Neural crest cell (in vitro differentiated cells): ENCODE data around the gene PEAK1. TPM values are rescaled to one million over a fixed set of nuclear protein-coding genes. Genes with fewer than 3 reads are reported as not detected.

ENCODE experiments used
- DNase-seq: peaks from one replicate; pipeline ENCODE4 v3.0.0; 2021; ENCODE audit warnings: low read depth, mixed read lengths, low spot score
- H3K27ac Mint-ChIP-seq: one replicate; pipeline ENCODE4 v1.8.0; 2021; ENCODE audit warnings: mild to moderate bottlenecking, mixed read lengths; ENCODE audit not compliant: unreplicated experiment
- H3K27me3 Mint-ChIP-seq: 2 replicates; pipeline ENCODE4 v1.8.0; 2021; ENCODE audit warnings: low read depth, mild to moderate bottlenecking, mixed read lengths
- H3K36me3 Mint-ChIP-seq: 2 replicates; pipeline ENCODE4 v1.8.0; 2021; ENCODE audit warnings: low read depth, mild to moderate bottlenecking, mixed read lengths
- H3K4me1 Mint-ChIP-seq: 2 replicates; pipeline ENCODE4 v1.8.0; 2021; ENCODE audit warnings: mixed read lengths
- H3K4me3 Mint-ChIP-seq: one replicate; pipeline ENCODE4 v1.8.0; 2021; ENCODE audit warnings: mild to moderate bottlenecking, mixed read lengths
- H3K9me3 Mint-ChIP-seq: 2 replicates; pipeline ENCODE4 v1.8.0; 2021; ENCODE audit warnings: mixed read lengths
- total RNA-seq: library from RNA; stranded (reverse); gene quantifications from 2 replicates; pipeline ENCODE4 v1.2.1, GENCODE V29; 2021
- TF ChIP-seq, protein P1 (sequence below): fragments of 200-600 bp; sonication (generic); conservative IDR thresholded peaks from 2 replicates; pipeline ENCODE4 v1.5.0; 2021; ENCODE audit warnings: antibody characterized with exemption, mild to moderate bottlenecking

The PEAK1 gene
- total RNA-seq, 1 donor from 2014 or later = 26.0 TPM

DNA sequence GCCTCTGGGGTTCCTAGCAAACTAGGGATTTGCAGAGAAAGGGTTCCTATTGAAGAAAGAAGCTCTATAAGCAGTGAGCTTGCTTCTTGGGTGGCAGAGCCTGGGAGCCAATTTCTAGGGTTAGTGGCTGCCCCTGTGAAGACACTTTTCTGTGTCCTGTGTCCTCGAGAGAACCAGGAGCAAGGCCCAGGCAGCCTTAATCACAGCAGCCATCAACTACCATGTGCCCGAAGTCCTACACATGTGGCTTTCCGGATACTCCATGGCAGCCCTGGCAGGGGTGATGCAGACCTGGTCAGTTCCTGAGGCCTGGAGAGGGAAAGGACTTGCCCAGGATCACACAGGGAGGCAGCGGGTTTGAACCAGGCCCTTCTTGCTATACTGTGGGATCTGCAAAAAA is 321.3 kb downstream of the PEAK1 start:
- DNase-seq = no peak
- no peak overlapping the region for H3K27ac Mint-ChIP-seq
- TF ChIP-seq, protein P1, sequence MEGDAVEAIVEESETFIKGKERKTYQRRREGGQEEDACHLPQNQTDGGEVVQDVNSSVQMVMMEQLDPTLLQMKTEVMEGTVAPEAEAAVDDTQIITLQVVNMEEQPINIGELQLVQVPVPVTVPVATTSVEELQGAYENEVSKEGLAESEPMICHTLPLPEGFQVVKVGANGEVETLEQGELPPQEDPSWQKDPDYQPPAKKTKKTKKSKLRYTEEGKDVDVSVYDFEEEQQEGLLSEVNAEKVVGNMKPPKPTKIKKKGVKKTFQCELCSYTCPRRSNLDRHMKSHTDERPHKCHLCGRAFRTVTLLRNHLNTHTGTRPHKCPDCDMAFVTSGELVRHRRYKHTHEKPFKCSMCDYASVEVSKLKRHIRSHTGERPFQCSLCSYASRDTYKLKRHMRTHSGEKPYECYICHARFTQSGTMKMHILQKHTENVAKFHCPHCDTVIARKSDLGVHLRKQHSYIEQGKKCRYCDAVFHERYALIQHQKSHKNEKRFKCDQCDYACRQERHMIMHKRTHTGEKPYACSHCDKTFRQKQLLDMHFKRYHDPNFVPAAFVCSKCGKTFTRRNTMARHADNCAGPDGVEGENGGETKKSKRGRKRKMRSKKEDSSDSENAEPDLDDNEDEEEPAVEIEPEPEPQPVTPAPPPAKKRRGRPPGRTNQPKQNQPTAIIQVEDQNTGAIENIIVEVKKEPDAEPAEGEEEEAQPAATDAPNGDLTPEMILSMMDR = no peak
- H3K36me3 Mint-ChIP-seq = no peaks in the 10 kb centered on the region
- no peaks in the 10 kb centered on the region for H3K27me3 Mint-ChIP-seq
- peaks cover 13% of the 10 kb centered on the region for H3K4me1 Mint-ChIP-seq
- no peak overlapping the region for H3K4me3 Mint-ChIP-seq
- H3K9me3 Mint-ChIP-seq = no peaks in the 10 kb centered on the region

DNA sequence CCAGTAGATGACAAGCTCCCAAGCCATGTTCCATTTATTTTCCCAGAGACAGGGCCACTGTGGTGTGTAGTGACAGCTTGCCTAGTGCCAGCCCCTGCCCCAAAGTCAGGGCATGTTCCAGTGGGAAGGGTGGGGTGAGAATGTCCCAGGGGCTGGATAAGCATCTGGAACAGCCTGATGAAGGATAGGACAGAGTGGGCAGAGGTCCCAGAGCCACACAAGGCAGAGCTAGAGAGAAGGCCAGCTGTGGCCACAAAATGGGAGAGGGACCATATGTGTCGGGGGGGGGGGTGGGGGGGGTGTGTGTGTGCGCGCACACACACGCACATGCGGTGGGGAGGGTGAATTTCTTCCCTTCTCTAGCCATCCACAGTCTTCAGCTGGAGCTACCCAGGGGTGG is 322.0 kb downstream of the PEAK1 start:
- Mint-ChIP-seq H3K36me3 (no peaks in the 10 kb centered on the region), H3K9me3 (no peaks in the 10 kb centered on the region), H3K27me3 (no peaks in the 10 kb centered on the region), H3K4me1 (peaks cover 13% of the 10 kb centered on the region), H3K4me3 (no peak overlapping the region), H3K27ac (no peak overlapping the region)
- TF ChIP-seq, protein P1 = no peak
- DNase-seq = no peak

DNA sequence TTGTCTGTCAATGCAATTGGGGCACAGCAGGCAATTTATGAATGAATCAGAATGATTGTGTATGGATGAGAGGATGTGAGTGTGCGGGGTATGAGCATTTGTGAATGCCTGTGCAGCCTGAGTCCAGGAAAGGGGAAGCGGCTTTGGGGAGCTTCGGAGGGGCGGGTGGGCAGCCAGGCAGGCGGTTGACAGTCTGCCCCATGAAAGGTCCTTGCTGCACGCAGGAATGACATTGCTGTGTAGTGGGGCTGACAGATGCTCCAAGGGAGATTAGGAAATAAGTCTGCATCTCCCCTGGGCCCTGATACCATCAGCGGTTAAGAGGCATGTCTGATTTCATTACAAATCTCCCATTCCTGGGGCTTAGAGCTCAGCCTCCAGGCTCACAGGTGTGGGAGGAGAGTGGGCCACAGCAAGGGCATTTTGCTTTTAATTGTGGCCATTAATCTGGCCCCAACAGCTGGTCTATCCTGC is 322.6 kb downstream of the PEAK1 start:
- TF ChIP-seq, protein P1 = no peak
- no peak for DNase-seq
- Mint-ChIP-seq H3K4me3 (no peak overlapping the region), H3K4me1 (peaks cover 11% of the 10 kb centered on the region), H3K9me3 (no peaks in the 10 kb centered on the region), H3K36me3 (no peaks in the 10 kb centered on the region), H3K27ac (no peak overlapping the region), H3K27me3 (no peaks in the 10 kb centered on the region)

DNA sequence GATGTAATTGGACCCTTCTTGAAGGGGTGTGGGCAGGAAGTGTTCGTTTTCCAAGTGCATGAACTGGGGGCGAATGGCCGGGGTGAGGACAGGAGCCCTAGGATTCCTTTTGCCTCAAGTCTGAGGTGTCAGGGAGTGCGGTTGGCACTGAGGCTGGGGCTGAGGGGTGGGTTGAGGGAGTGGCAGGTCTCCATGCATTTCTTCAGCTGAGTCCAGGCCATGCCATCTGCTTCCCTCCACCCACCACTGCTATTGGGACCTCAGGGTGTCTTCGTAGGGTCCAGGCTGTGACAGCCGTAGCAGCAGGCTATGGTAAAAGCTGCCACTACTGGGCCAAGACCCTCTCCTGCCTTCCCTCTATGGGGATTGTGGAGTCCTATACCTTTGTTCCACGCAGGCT is 323.4 kb downstream of the PEAK1 start:
- no peak for DNase-seq
- H3K4me3 Mint-ChIP-seq = no peak overlapping the region
- peaks cover 9% of the 10 kb centered on the region for H3K4me1 Mint-ChIP-seq
- no peaks in the 10 kb centered on the region for H3K27me3 Mint-ChIP-seq
- no peaks in the 10 kb centered on the region for H3K36me3 Mint-ChIP-seq
- TF ChIP-seq, protein P1 = no peak
- no peaks in the 10 kb centered on the region for H3K9me3 Mint-ChIP-seq
- H3K27ac Mint-ChIP-seq = no peak overlapping the region

DNA sequence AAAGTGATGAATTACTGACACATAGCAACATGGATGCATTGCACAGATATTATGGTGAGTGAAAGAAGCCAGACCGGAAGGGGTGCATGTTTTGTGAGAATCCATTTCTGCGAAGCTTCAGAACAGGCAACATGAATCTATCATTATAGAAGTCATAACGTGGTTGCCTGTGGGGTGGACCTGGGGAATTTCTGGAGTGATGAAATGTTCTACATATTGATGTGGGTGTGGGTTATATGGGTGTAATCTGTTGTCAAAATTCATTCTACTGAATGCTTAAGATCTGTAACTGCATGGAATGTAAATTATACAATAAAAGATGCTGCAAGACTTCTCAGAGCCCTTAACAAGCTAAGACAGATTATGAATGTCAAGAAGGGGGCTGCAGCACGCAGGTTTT is 323.8 kb downstream of the PEAK1 start:
- TF ChIP-seq, protein P1 = no peak
- Mint-ChIP-seq H3K4me3 (no peak overlapping the region), H3K27me3 (no peaks in the 10 kb centered on the region), H3K36me3 (no peaks in the 10 kb centered on the region), H3K4me1 (peaks cover 9% of the 10 kb centered on the region), H3K9me3 (no peaks in the 10 kb centered on the region), H3K27ac (no peak overlapping the region)
- no peak for DNase-seq
